ENCODE measurements around the gene PMAIP1. TPM values are rescaled to one million over a fixed set of nuclear protein-coding genes. Genes with fewer than 3 reads are reported as not detected.

Gene PMAIP1
- polyA plus RNA-seq, 1 experiment, result 6.8 TPM

- no peak for TF ChIP-seq CTCF (IDR thresholded peaks at IDR 0.05; ENCODE audit: insufficient read depth, low read depth, low read length)
- ChIA-PET POLR2A (no interaction called here), CTCF (interaction anchor here (0.6 kb wide), 1 partner anchor 275 kb away, joined by 3 read pairs; no protein-coding TSS in a partner anchor)
These were observed 7.4 kb downstream of the PMAIP1 start for GRCh38 chr18:59907172-59907571.

GRCh38 chr18:59907660-59908059 lies 7.9 kb downstream of the PMAIP1 start:
- CTCF ChIA-PET, result no interaction called here

More at GRCh38 chr18:59907172-59907571, 7.4 kb downstream of the PMAIP1 start:
- DNase-seq (ENCODE audit: low read depth), result no peak
- H3K36me3 ChIP-seq (ENCODE audit: control insufficient read depth, insufficient read depth, low read length), result no peaks in the 10 kb centered on the region
- H3K27me3 ChIP-seq (ENCODE audit: control insufficient read depth, insufficient read depth, low read length), result no peaks in the 10 kb centered on the region
- H3K4me3 ChIP-seq (ENCODE audit: low read depth, low read length), result no peak overlapping the region

GRCh38 chr18:59908799-59909198 lies 9.0 kb downstream of the PMAIP1 start:
- ChIA-PET POLR2A (interaction anchor here (1.1 kb wide), 1 partner anchor 8 kb away, joined by 4 read pairs; no protein-coding TSS in a partner anchor), CTCF (no interaction called here)
- Histone ChIP-seq H3K27me3 (ENCODE audit: control insufficient read depth, insufficient read depth, low read length) (no peaks in the 10 kb centered on the region), H3K4me3 (ENCODE audit: low read depth, low read length) (no peak overlapping the region), H3K36me3 (ENCODE audit: control insufficient read depth, insufficient read depth, low read length) (no peaks in the 10 kb centered on the region)
- no peak for DNase-seq (ENCODE audit: low read depth)
- no peak for TF ChIP-seq CTCF (IDR thresholded peaks at IDR 0.05; ENCODE audit: insufficient read depth, low read depth, low read length)

More at GRCh38 chr18:59907660-59908059, 7.9 kb downstream of the PMAIP1 start:
- Histone ChIP-seq H3K36me3 (ENCODE audit: control insufficient read depth, insufficient read depth, low read length) (no peaks in the 10 kb centered on the region), H3K4me3 (ENCODE audit: low read depth, low read length) (no peak overlapping the region), H3K27me3 (ENCODE audit: control insufficient read depth, insufficient read depth, low read length) (no peaks in the 10 kb centered on the region)
- POLR2A ChIA-PET, result no interaction called here
- DNase-seq (ENCODE audit: low read depth), result no peak
- TF ChIP-seq CTCF (IDR thresholded peaks at IDR 0.05; ENCODE audit: insufficient read depth, low read depth, low read length), result no peak

GRCh38 chr18:59909289-59910036 lies 9.7 kb downstream of the PMAIP1 start:
- ChIA-PET POLR2A (interaction anchor here (1.1 kb wide), 1 partner anchor 9 kb away, joined by 4 read pairs; no protein-coding TSS in a partner anchor), CTCF (no interaction called here)
- Histone ChIP-seq H3K36me3 (ENCODE audit: control insufficient read depth, insufficient read depth, low read length) (no peaks in the 10 kb centered on the region), H3K4me3 (ENCODE audit: low read depth, low read length) (no peak overlapping the region), H3K27me3 (ENCODE audit: control insufficient read depth, insufficient read depth, low read length) (no peaks in the 10 kb centered on the region)
- TF ChIP-seq CTCF (IDR thresholded peaks at IDR 0.05; ENCODE audit: insufficient read depth, low read depth, low read length), result no peak
- DNase-seq (ENCODE audit: low read depth), result no peak

- Histone ChIP-seq H3K36me3 (ENCODE audit: control insufficient read depth, insufficient read depth, low read length) (no peaks in the 10 kb centered on the region), H3K27me3 (ENCODE audit: control insufficient read depth, insufficient read depth, low read length) (no peaks in the 10 kb centered on the region), H3K4me3 (ENCODE audit: low read depth, low read length) (no peak overlapping the region)
- POLR2A ChIA-PET, result no interaction called here
- DNase-seq (ENCODE audit: low read depth), result no peak
- CTCF ChIA-PET, result no interaction called here
- TF ChIP-seq CTCF (IDR thresholded peaks at IDR 0.05; ENCODE audit: insufficient read depth, low read depth, low read length), result no peak
These were observed 11.2 kb downstream of the PMAIP1 start for GRCh38 chr18:59910967-59911366.
